Endothelial cell of umbilical vein (primary cell): ENCODE measurements around the gene SH3RF3. TPM values are rescaled to one million over a fixed set of nuclear protein-coding genes. Genes with fewer than 3 reads are reported as not detected.

ENCODE experiments used
- BruUV-seq: library from RNA; stranded (reverse); fragments of 400-500 nt; replicated peaks from 2 replicates; lab custom pipeline; 2021; lab: Mats Ljungman, UMichigan
- CTCF ChIA-PET: fragments of 300-600, 350-600 bp; sonication (Branson Sonifier 250); formaldehyde crosslinking; loops from one replicate; lab custom pipeline; 2021; ENCODE audit warnings: antibody characterized with exemption, inconsistent platforms; lab: Charles Lee
- POLR2A ChIA-PET: fragments of 300-600, 350-600 bp; sonication (Branson Sonifier 250); formaldehyde crosslinking; loops from one replicate; lab custom pipeline; 2021; ENCODE audit warnings: antibody characterized with exemption, inconsistent platforms; lab: Charles Lee
- DNase-seq: peaks from one replicate; pipeline ENCODE4 v3.0.0-alpha.2; 2011; ENCODE audit warnings: low read depth, low spot score
- FAIRE-seq: peaks from 2 replicates; lab custom pipeline; 2011; peaks lifted over from hg19 to GRCh38; lab: Jason Lieb, UNC
- H2AFZ ChIP-seq: 2 replicates; pipeline ENCODE4 v1.6.0; 2012; ENCODE audit warnings: low read depth, low read length, control low read depth, inconsistent platforms
- H3K27ac ChIP-seq: 2 replicates; pipeline ENCODE4 v1.5.1; 2011; ENCODE audit warnings: low read depth, mild to moderate bottlenecking, control low read depth, low read length, moderate library complexity; ENCODE audit not compliant: insufficient read depth
- H3K27me3 ChIP-seq, 2 experiments: 2 replicates each; pipeline versions ENCODE4 v1.6.0 to v1.6.1; 2011; ENCODE audit warnings: low read length in 2 of 2, mixed read lengths in 1 of 2; ENCODE audit not compliant: control insufficient read depth in 2 of 2, insufficient read depth in 2 of 2
- H3K36me3 ChIP-seq, 2 experiments: 2 replicates in 1 of 2; 3 replicates in 1 of 2; pipeline ENCODE4 v1.5.1; 2011; ENCODE audit warnings: low read length in 2 of 2, mild to moderate bottlenecking in 1 of 2, moderate library complexity in 1 of 2; ENCODE audit not compliant: control insufficient read depth in 2 of 2, insufficient read depth in 2 of 2; ENCODE audit errors: extremely low read depth in 1 of 2
- H3K4me1 ChIP-seq: 3 replicates; pipeline ENCODE4 v1.5.1; 2011; ENCODE audit warnings: mild to moderate bottlenecking, low read length; ENCODE audit not compliant: control insufficient read depth, insufficient read depth; ENCODE audit errors: extremely low read depth
- H3K4me2 ChIP-seq: 2 replicates; pipeline ENCODE4 v1.6.1; 2011; ENCODE audit warnings: low read length, control low read depth, mixed read lengths; ENCODE audit not compliant: insufficient read depth
- H3K4me3 ChIP-seq, 3 experiments: fragments of 200-600 bp in 1 of 3; sonication (generic), shearing (Covaris generic) in 1 of 3; replicated peaks in 1 of 3; 2 replicates each; pipeline ENCODE4 v1.5.1; 2011 to 2016; ENCODE audit warnings: control low read depth in 3 of 3, low read length in 3 of 3, mild to moderate bottlenecking in 2 of 3, inconsistent platforms in 1 of 3, low read depth in 1 of 3, moderate library complexity in 1 of 3; ENCODE audit not compliant: insufficient read depth in 1 of 3
- H3K79me2 ChIP-seq: 2 replicates; pipeline ENCODE4 v1.6.0; 2012; ENCODE audit warnings: low read length, inconsistent platforms; ENCODE audit not compliant: control insufficient read depth, insufficient read depth
- H3K9ac ChIP-seq: replicated peaks from 2 replicates; pipeline ENCODE3; 2011; ENCODE audit warnings: low read length, control low read depth; ENCODE audit not compliant: insufficient read depth; ENCODE audit errors: extremely low read depth
- H3K9me1 ChIP-seq: replicated peaks from 3 replicates; pipeline ENCODE4 v1.6.0; 2011; ENCODE audit warnings: mild to moderate bottlenecking, low read length; ENCODE audit not compliant: control insufficient read depth, insufficient read depth; ENCODE audit errors: extremely low read depth
- H3K9me3 ChIP-seq: replicated peaks from 2 replicates; pipeline ENCODE4 v1.5.1; 2012; ENCODE audit warnings: low read length, inconsistent platforms; ENCODE audit not compliant: control insufficient read depth, insufficient read depth
- H4K20me1 ChIP-seq: replicated peaks from 2 replicates; pipeline ENCODE3; 2011; ENCODE audit warnings: mild to moderate bottlenecking, low read length; ENCODE audit not compliant: control insufficient read depth, insufficient read depth; ENCODE audit errors: extremely low read depth
- CTCF ChIP-seq, 2 donors: IDR thresholded peaks; 1 replicate in 1 of 2; 2 replicates in 1 of 2; pipeline ENCODE4 v1.5.1; 2011; ENCODE audit warnings: low read length in 2 of 2, mild to moderate bottlenecking in 2 of 2, moderate library complexity in 2 of 2, control low read depth in 1 of 2, inconsistent platforms in 1 of 2, low read depth in 1 of 2; ENCODE audit not compliant: insufficient read depth in 1 of 2; ENCODE audit errors: extremely low read depth in 1 of 2
- EZH2 ChIP-seq: IDR thresholded peaks from 2 replicates; pipeline ENCODE4 v1.6.1; 2012; ENCODE audit warnings: borderline replicate concordance, low read depth, mild to moderate bottlenecking, moderate library complexity, low read length, inconsistent platforms; ENCODE audit not compliant: severe bottlenecking
- FOS ChIP-seq: IDR thresholded peaks from 2 replicates; pipeline ENCODE4 v1.6.1; 2011; ENCODE audit warnings: mild to moderate bottlenecking, low read length, moderate library complexity, borderline replicate concordance; ENCODE audit not compliant: insufficient read depth
- GATA2 ChIP-seq: IDR thresholded peaks from 2 replicates; pipeline ENCODE4 v1.7.0; 2011; ENCODE audit warnings: low read depth, mild to moderate bottlenecking, moderate library complexity, mixed read lengths, low read length; ENCODE audit not compliant: insufficient read length, insufficient read depth
- JUN ChIP-seq: IDR thresholded peaks from 2 replicates; pipeline ENCODE4 v1.6.1; 2011; ENCODE audit warnings: borderline replicate concordance, low read depth; ENCODE audit not compliant: insufficient read length, insufficient read depth
- MAX ChIP-seq: IDR thresholded peaks from 2 replicates; pipeline ENCODE4 v1.6.1; 2011; ENCODE audit not compliant: insufficient read depth, insufficient read length
- MYC ChIP-seq: IDR thresholded peaks from one replicate; pipeline ENCODE4 v1.6.1; 2011; ENCODE audit warnings: mild to moderate bottlenecking, low read depth, low read length
- POLR2A ChIP-seq: IDR thresholded peaks from 2 replicates; pipeline ENCODE4 v1.6.1; 2012; ENCODE audit warnings: low read depth, mild to moderate bottlenecking, control low read depth, low read length
- POLR2AphosphoS5 ChIP-seq: IDR thresholded peaks from 2 replicates; pipeline ENCODE4 v1.6.1; 2012; ENCODE audit warnings: low read depth, mild to moderate bottlenecking, control low read depth, low read length, moderate library complexity; ENCODE audit not compliant: insufficient read depth
- dilution Hi-C: fragments of 300-500 bp; cut with MboI; formaldehyde crosslinking; loops from one replicate; pipeline ENCODE4 v1.15.0; 2019; ENCODE audit warnings: low sequenced_read_pairs; ENCODE audit not compliant: extremely low pct_ligation_motif_present
- intact Hi-C: fragments of 100-400 bp; cut with micrococcal nuclease; formaldehyde crosslinking; loops from one replicate; pipeline ENCODE4 v1.10.0; 2022
- polyA plus RNA-seq, 4 experiments: library from polyadenylated mRNA; depleted of rRNA in 3 of 4; stranded (reverse) in 3 of 4; unstranded in 1 of 4; fragments of >200 nt; gene quantifications; 2 replicates each; pipeline versions ENCODE4 v1.2.1 to v1.2.3, GENCODE V29; 2011 to 2012; ENCODE audit warnings: missing spikeins in 1 of 4
- total RNA-seq: library from RNA; stranded (reverse); gene quantifications from 2 replicates; pipeline ENCODE4 v1.2.3, GENCODE V29; 2021

Gene SH3RF3
- total and polyA plus RNA-seq, 2 donors (not counting 3 experiments of a cell fraction or from before 2014, with no cell fraction given): 3.8 to 14.7 TPM

GRCh38 chr2:109356324-109357035 is 227.5 kb downstream of the SH3RF3 start:
- dilution Hi-C loops: no loop called here
- Histone ChIP-seq H4K20me1 (no peaks in the 10 kb centered on the region), H3K4me2 (no peak overlapping the region), H3K36me3 (no peaks in the 10 kb centered on the region), H3K27me3 (no peaks in the 10 kb centered on the region), H3K27ac (no peak overlapping the region), H3K9ac (no peak overlapping the region), H3K4me1 (peaks cover 13% of the 10 kb centered on the region), H3K9me3 (no peaks in the 10 kb centered on the region), H2AFZ (no peak overlapping the region), H3K79me2 (no peaks in the 10 kb centered on the region), H3K4me3 (no peak overlapping the region), H3K9me1 (no peaks in the 10 kb centered on the region)
- no peak for FAIRE-seq
- no peak for DNase-seq
- CTCF ChIA-PET: no interaction called here
- no TSS peak for BruUV-seq
- POLR2A ChIA-PET: no interaction called here
- no peak for TF ChIP-seq GATA2
- no peak for TF ChIP-seq EZH2
- TF ChIP-seq POLR2A: no peak
- TF ChIP-seq MAX: no peak
- TF ChIP-seq FOS: no peak
- no peak for TF ChIP-seq MYC
- no peak for TF ChIP-seq JUN
- TF ChIP-seq POLR2AphosphoS5: no peak
- no peak for TF ChIP-seq CTCF (IDR thresholded peaks at IDR 0.05; ENCODE audit: extremely low read depth in 1 of 2, insufficient read depth in 1 of 2, low read depth in 1 of 2, low read length in 2 of 2)
- intact Hi-C loops: no loop called here
